NOMO-1 treated with DMSO at 0.1 percent for 48 hours (cell line): ENCODE data around the gene SIMC1.

Experiments
- DNase-seq: peaks from one replicate; lab custom pipeline; 2025; ENCODE audit not compliant: unreplicated experiment; lab: John Stamatoyannopoulos, UW

Gene SIMC1

GRCh38 chr5:176387384-176387925 lies 149.2 kb downstream of the SIMC1 start:
- DNase-seq: no peak

GRCh38 chr5:176388003-176388443 lies 149.8 kb downstream of the SIMC1 start:
- DNase-seq: peak; percentile 23

- peak; percentile 99 for DNase-seq
These were observed 150.4 kb downstream of the SIMC1 start, which contains the start of the genes HIGD2A and NOP16 for GRCh38 chr5:176388444-176389134. TSS of gene HIGD2A (plus strand) at chr5:176388751. CDS start at chr5:176388820, 69 bp downstream. TSS of gene NOP16 (minus strand) at chr5:176388598. CDS start at chr5:176388539, 59 bp downstream.

- DNase-seq: peak; percentile 50
These were observed 151.2 kb downstream of the SIMC1 start for GRCh38 chr5:176389135-176390123.

- no peak for DNase-seq
These were observed 153.3 kb downstream of the SIMC1 start for GRCh38 chr5:176391479-176391878.

GRCh38 chr5:176391999-176392398 lies 153.8 kb downstream of the SIMC1 start:
- DNase-seq: peak; percentile 10

- DNase-seq: no peak
These were observed 154.3 kb downstream of the SIMC1 start for GRCh38 chr5:176392526-176392925.

GRCh38 chr5:176394096-176394495 lies 155.9 kb downstream of the SIMC1 start:
- no peak for DNase-seq

GRCh38 chr5:176394881-176395675 lies 156.9 kb downstream of the SIMC1 start:
- no peak for DNase-seq
